HFF-Myc (cell line): ENCODE measurements around the gene NANOS2.

Experiments used
- DNase-seq: peaks from one replicate; pipeline ENCODE4 v3.0.0-alpha.2; 2011; ENCODE audit warnings: low read depth; ENCODE audit errors: extremely low read depth
- H3K4me3 ChIP-seq: replicated peaks from 2 replicates; pipeline ENCODE4 v1.5.1; 2011; ENCODE audit warnings: low read depth, mild to moderate bottlenecking, control low read depth, low read length
- CTCF ChIP-seq: IDR thresholded peaks from 2 replicates; pipeline ENCODE4 v1.5.1; 2012; ENCODE audit warnings: mild to moderate bottlenecking, low read depth, low read length, control low read depth; ENCODE audit errors: missing control alignments

The NANOS2 gene

GRCh38 chr19:45902651-45903625 lies 11.6 kb downstream of the NANOS2 start:
- peak overlapping the region; percentile 72 for H3K4me3 ChIP-seq
- no peak for TF ChIP-seq CTCF
- peak; percentile 94 for DNase-seq

DNA sequence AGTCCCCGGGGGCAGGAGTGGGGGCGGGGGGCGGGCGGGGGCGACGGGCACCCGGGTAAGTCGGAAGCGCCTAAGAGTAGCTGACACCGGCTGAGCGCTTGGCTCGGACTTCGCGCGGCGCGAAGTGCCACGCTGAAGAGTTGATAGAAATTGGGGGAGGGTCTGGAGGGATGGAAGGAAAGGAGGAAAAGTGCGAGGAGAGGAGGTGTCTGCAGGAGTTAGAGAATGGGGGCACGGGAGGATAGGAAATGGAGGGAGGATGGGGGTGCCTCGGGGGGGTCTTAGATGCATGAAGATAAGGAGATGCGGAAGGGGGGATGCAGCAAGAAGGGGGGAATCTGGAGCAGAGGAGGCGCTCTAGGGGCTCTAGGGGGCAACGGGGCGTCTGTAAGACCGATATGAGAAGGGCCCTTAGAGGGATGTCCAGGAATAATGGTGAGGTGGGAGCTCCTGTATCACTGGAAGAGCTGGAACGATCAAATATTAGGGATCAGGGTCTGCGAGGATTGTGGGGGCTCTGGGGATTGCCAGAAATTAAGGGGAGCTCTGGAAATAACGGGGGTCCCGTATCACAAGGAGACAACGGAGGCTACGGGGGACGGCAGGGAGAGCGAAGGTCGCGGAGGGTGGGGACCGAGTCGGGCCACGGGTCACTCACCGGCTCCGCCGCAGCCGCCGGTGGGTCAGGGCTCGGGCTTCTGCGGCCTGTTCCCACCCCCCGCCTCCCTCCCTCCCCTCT lies 12.5 kb downstream of the NANOS2 start, which contains the start of gene MYPOP:
MYPOP (minus strand) TSS at position 702 of the 739 bp plus-strand sequence. CDS start 840 bp downstream, outside the sequence.
- H3K4me3 ChIP-seq, result peak within 1 kb of the TSS; percentile 72
- DNase-seq, result no peak
- TF ChIP-seq CTCF, result no peak

GRCh38 chr19:45901432-45901911 lies 13.1 kb downstream of the NANOS2 start:
- DNase-seq, result no peak
- H3K4me3 ChIP-seq, result peak overlapping the region; percentile 72
- no peak for TF ChIP-seq CTCF

DNA sequence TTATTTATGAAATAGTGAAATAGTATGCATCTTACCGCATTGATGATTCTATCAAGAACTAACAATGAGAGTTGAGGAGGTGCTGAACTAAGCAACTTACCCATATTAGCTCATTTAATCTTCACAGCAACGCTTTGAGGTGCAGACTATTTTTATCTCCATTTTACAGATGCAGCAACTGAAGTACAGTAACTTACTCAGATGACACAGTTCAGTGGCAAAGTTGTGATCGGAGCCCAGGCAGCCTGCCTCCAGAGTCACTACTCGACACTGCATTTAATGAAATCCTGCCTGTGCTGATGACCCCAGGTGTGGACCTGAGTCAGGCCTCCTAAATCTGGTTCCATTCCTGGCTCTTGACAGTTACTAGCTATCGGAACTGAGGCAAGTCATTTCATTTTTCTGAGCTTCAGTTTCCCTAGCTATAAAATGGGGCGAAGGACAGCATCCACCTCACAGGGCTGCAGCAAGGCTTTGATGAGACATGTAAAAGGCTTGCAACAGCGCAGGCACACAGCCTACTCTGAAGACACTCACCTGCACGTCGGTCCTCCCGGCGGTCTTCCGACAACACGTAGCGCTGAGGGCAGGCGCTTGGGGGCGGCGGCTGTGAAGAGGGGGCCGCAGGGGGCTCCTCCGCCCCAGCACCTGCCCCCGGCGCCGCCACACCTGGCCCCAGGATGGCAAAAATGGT lies 13.7 kb downstream of the NANOS2 start:
- DNase-seq, result no peak
- H3K4me3 ChIP-seq, result peak overlapping the region; percentile 72
- no peak for TF ChIP-seq CTCF

GRCh38 chr19:45899919-45900589 lies 14.5 kb downstream of the NANOS2 start:
- TF ChIP-seq CTCF, result no peak
- no peak for DNase-seq
- no peak overlapping the region for H3K4me3 ChIP-seq

DNA sequence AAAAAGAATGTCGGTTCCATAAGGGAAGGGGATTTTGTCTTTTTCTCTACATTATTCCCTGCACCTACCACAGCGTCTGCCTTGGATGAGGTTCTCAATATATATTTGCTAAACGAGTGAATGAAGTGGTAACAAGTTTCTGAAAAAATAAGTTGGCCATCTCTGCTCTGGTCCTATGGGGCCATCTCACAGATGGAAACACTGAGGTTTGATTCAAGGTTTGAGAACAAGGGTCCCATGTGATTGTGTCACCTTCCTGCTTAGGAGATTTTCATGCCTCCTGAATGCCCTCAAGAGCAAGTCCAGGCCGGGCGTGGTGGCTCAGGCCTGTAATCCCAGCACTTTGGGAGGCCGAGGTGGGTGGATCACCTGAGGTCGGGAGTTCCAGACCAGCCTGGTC lies 15.3 kb downstream of the NANOS2 start:
- H3K4me3 ChIP-seq, result no peak overlapping the region
- no peak for DNase-seq
- no peak for TF ChIP-seq CTCF
